K562 (cell line): ENCODE results near the gene UBE2B. TPM values are rescaled to one million over a fixed set of nuclear protein-coding genes. Genes with fewer than 3 reads are reported as not detected.

Source experiments
- CHCHD3 ChIP-seq: fragments of 250-450 bp; sonication (Bioruptor Pico); IDR thresholded peaks from 2 replicates; pipeline ENCODE4 v2.1.2; 2022; ENCODE audit warnings: mild to moderate bottlenecking
- CHD1 ChIP-seq: fragments of 200-600 bp; sonication (generic); IDR thresholded peaks from one replicate; pipeline ENCODE4 v1.6.1; 2012; ENCODE audit warnings: mild to moderate bottlenecking, moderate library complexity, low read length, inconsistent platforms
- CHD4 ChIP-seq: fragments of 200-600 bp; sonication (generic); IDR thresholded peaks from 3 replicates; pipeline ENCODE4 v1.6.1; 2012; ENCODE audit warnings: low read depth, mild to moderate bottlenecking, mixed read lengths, low read length, inconsistent platforms; ENCODE audit not compliant: insufficient read depth, insufficient replicate concordance, poor library complexity, severe bottlenecking
- FOXJ3 ChIP-seq: sonication (generic); formaldehyde crosslinking; IDR thresholded peaks from 2 replicates; pipeline ENCODE4 v1.4.0; 2020; ENCODE audit warnings: mild to moderate bottlenecking, missing genetic modification reagents
- HEY1 ChIP-seq: fragments of 250-450 bp; sonication (Bioruptor Pico); IDR thresholded peaks from 2 replicates; pipeline ENCODE4 v1.5.0; 2020; ENCODE audit warnings: mild to moderate bottlenecking, moderate library complexity, borderline replicate concordance
- HSF4 ChIP-seq: fragments of 250-450 bp; sonication (Bioruptor Pico); IDR thresholded peaks from 2 replicates; pipeline ENCODE4 v2.1.2; 2022; ENCODE audit warnings: mild to moderate bottlenecking, moderate library complexity, borderline replicate concordance
- NR0B1 ChIP-seq: fragments of 450-650 bp; IDR thresholded peaks from one replicate; pipeline ENCODE4 v1.6.1; 2018; ENCODE audit warnings: mild to moderate bottlenecking, moderate library complexity; ENCODE audit not compliant: partially characterized antibody
- PKNOX1 ChIP-seq: fragments of 450-650 bp; IDR thresholded peaks from 2 replicates; pipeline ENCODE4 v1.6.1; 2016
- POLR2H ChIP-seq: IDR thresholded peaks from 2 replicates; pipeline ENCODE4 v1.6.1; 2016; ENCODE audit warnings: missing genetic modification characterization, low read depth, mild to moderate bottlenecking, control low read depth, missing compliant biosample characterization, moderate library complexity
- SMAD1 ChIP-seq: fragments of 150-350 bp; IDR thresholded peaks from 2 replicates; pipeline ENCODE4 v1.6.1; 2014; ENCODE audit warnings: low read length, low read depth; ENCODE audit not compliant: partially characterized antibody
- ZFP1 ChIP-seq: fragments of 450-650 bp; formaldehyde crosslinking; IDR thresholded peaks from 2 replicates; pipeline ENCODE4 v1.4.0; 2020; ENCODE audit warnings: mild to moderate bottlenecking, mixed read lengths
- ZNF24 ChIP-seq: fragments of 450-650 bp; IDR thresholded peaks from 2 replicates; pipeline ENCODE4 v1.6.1; 2016
- ZNF41 ChIP-seq: fragments of 250-450 bp; sonication (Bioruptor Pico); conservative IDR thresholded peaks from 2 replicates; pipeline ENCODE4 v1.4.0; 2020; ENCODE audit warnings: mild to moderate bottlenecking
- polyA plus RNA-seq, 8 experiments: library from polyadenylated mRNA; depleted of rRNA in 4 of 8; stranded (reverse) in 5 of 8; unstranded in 3 of 8; fragments of >200 nt; fragmentation: Nextera tagmentation in 2 of 8; fragmentation: Illumina TruSeq in 1 of 8; extraction: Ambion mirVana in 2 of 8; extraction: Trizol in 1 of 8; gene quantifications; 2 replicates each; pipeline versions ENCODE4 v1.2.1 to v1.2.3, GENCODE V29; 2011 to 2014; ENCODE audit warnings: inconsistent platforms in 1 of 8, missing spikeins in 1 of 8
- total RNA-seq, 7 experiments: library from RNA; depleted of rRNA in 6 of 7; stranded (reverse); fragments of >200 nt in 6 of 7; fragmentation: Illumina TruSeq in 2 of 7; extraction: Trizol in 2 of 7; gene quantifications; 2 replicates each; pipeline versions ENCODE4 v1.2.1 to v1.2.3, GENCODE V29; 2011 to 2021; ENCODE audit warnings: low replicate concordance in 1 of 7
- TF ChIP-seq, protein P1 (sequence below), 3 experiments: fragments of 200-800 bp in 1 of 3; fragments of 250-450 bp in 1 of 3; fragments of 450-650 bp in 1 of 3; sonication (Bioruptor Pico) in 1 of 3; sonication (Bioruptor generic) in 1 of 3; formaldehyde crosslinking in 1 of 3; IDR thresholded peaks; 2 replicates each; pipeline versions ENCODE4 v1.6.1 to v1.8.0; 2016 to 2022; ENCODE audit warnings: mild to moderate bottlenecking in 2 of 3, missing genetic modification characterization in 2 of 3, missing compliant biosample characterization in 1 of 3, moderate library complexity in 1 of 3
- TF ChIP-seq, protein P2 (sequence below): sonication (generic); formaldehyde crosslinking; IDR thresholded peaks from 2 replicates; pipeline ENCODE4 v1.8.0; 2023; ENCODE audit warnings: missing genetic modification reagents, mild to moderate bottlenecking, borderline replicate concordance

The UBE2B gene
- total and polyA plus RNA-seq, 9 of the 15 experiments (the other 6 are each of a cell fraction or from before 2014, with no cell fraction given): 13.1 to 198 (median 75.5) TPM

DNA sequence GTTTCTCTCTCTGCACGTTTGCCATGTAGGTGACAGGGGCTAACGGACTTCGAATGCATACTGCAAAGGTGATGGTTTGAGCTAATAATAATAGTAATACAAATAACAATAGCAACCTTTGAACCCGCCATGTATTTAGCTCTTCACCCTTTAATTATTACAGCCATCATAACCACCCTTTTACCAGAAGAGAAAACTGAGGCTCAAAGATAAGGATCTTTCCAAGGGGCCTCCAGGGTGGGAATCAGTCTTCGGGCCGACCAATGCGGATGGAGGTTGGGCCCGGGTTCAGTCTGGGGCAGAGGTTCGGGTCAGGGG lies 39.8 kb downstream of the UBE2B start (continued):
- no peak for TF ChIP-seq NR0B1
- no peak for TF ChIP-seq SMAD1
- TF ChIP-seq, protein P1, sequence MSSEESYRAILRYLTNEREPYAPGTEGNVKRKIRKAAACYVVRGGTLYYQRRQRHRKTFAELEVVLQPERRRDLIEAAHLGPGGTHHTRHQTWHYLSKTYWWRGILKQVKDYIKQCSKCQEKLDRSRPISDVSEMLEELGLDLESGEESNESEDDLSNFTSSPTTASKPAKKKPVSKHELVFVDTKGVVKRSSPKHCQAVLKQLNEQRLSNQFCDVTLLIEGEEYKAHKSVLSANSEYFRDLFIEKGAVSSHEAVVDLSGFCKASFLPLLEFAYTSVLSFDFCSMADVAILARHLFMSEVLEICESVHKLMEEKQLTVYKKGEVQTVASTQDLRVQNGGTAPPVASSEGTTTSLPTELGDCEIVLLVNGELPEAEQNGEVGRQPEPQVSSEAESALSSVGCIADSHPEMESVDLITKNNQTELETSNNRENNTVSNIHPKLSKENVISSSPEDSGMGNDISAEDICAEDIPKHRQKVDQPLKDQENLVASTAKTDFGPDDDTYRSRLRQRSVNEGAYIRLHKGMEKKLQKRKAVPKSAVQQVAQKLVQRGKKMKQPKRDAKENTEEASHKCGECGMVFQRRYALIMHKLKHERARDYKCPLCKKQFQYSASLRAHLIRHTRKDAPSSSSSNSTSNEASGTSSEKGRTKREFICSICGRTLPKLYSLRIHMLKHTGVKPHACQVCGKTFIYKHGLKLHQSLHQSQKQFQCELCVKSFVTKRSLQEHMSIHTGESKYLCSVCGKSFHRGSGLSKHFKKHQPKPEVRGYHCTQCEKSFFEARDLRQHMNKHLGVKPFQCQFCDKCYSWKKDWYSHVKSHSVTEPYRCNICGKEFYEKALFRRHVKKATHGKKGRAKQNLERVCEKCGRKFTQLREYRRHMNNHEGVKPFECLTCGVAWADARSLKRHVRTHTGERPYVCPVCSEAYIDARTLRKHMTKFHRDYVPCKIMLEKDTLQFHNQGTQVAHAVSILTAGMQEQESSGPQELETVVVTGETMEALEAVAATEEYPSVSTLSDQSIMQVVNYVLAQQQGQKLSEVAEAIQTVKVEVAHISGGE (CRISPR knock-in tag; IDR thresholded peaks at IDR 0.05): 0 out of 6 replicates have a peak, but pooled peaks of 1 of the 3 experiments have one; percentile 25
- no peak for TF ChIP-seq ZFP1 (CRISPR knock-in tag)
- TF ChIP-seq ZNF24: no peak
- no peak for TF ChIP-seq CHD4
- TF ChIP-seq HEY1 (CRISPR knock-in tag): no peak
- no peak for TF ChIP-seq FOXJ3 (CRISPR knock-in tag)
- TF ChIP-seq CHD1: peak; percentile 67
- no peak for TF ChIP-seq PKNOX1
- TF ChIP-seq CHCHD3 (CRISPR knock-in tag): no peak
- TF ChIP-seq HSF4 (CRISPR knock-in tag): no peak
- TF ChIP-seq, protein P2, sequence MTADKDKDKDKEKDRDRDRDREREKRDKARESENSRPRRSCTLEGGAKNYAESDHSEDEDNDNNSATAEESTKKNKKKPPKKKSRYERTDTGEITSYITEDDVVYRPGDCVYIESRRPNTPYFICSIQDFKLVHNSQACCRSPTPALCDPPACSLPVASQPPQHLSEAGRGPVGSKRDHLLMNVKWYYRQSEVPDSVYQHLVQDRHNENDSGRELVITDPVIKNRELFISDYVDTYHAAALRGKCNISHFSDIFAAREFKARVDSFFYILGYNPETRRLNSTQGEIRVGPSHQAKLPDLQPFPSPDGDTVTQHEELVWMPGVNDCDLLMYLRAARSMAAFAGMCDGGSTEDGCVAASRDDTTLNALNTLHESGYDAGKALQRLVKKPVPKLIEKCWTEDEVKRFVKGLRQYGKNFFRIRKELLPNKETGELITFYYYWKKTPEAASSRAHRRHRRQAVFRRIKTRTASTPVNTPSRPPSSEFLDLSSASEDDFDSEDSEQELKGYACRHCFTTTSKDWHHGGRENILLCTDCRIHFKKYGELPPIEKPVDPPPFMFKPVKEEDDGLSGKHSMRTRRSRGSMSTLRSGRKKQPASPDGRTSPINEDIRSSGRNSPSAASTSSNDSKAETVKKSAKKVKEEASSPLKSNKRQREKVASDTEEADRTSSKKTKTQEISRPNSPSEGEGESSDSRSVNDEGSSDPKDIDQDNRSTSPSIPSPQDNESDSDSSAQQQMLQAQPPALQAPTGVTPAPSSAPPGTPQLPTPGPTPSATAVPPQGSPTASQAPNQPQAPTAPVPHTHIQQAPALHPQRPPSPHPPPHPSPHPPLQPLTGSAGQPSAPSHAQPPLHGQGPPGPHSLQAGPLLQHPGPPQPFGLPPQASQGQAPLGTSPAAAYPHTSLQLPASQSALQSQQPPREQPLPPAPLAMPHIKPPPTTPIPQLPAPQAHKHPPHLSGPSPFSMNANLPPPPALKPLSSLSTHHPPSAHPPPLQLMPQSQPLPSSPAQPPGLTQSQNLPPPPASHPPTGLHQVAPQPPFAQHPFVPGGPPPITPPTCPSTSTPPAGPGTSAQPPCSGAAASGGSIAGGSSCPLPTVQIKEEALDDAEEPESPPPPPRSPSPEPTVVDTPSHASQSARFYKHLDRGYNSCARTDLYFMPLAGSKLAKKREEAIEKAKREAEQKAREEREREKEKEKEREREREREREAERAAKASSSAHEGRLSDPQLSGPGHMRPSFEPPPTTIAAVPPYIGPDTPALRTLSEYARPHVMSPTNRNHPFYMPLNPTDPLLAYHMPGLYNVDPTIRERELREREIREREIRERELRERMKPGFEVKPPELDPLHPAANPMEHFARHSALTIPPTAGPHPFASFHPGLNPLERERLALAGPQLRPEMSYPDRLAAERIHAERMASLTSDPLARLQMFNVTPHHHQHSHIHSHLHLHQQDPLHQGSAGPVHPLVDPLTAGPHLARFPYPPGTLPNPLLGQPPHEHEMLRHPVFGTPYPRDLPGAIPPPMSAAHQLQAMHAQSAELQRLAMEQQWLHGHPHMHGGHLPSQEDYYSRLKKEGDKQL (CRISPR knock-in tag): no peak
- TF ChIP-seq ZNF41 (CRISPR knock-in tag): no peak
- peak; percentile 0; the same call in 1 of the 2 replicates for TF ChIP-seq POLR2H
